Stimulated activated memory B cell treated with anti-CD40 and anti-IgM and Interleukin-4, amounts not matched to agents 10 μg/mL and 1 μg/mL and 100 μg/mL, for 72 hours (primary cell): ENCODE data around the gene NXPH1.
"Not testable (repeated sequence)": the region's sequence is repeated elsewhere in the genome, so short reads cannot be mapped to it uniquely, and the experiment has no call there.

Experiments
- ATAC-seq: fragments of 150-1000 bp; cut with Tn5 transposase; 2 replicates; pipeline ENCODE4 v1.10.0; 2021
- H3K27ac Mint-ChIP-seq: one replicate; pipeline ENCODE4 v1.8.0; 2022; ENCODE audit warnings: mild to moderate bottlenecking, mixed read lengths
- H3K27me3 Mint-ChIP-seq: one replicate; pipeline ENCODE4 v1.8.0; 2022; ENCODE audit warnings: mixed read lengths
- H3K36me3 Mint-ChIP-seq: one replicate; pipeline ENCODE4 v1.8.0; 2022; ENCODE audit warnings: mixed read lengths
- H3K4me1 Mint-ChIP-seq: one replicate; pipeline ENCODE4 v1.8.0; 2022; ENCODE audit warnings: mixed read lengths
- H3K4me3 Mint-ChIP-seq: one replicate; pipeline ENCODE4 v1.8.0; 2022; ENCODE audit warnings: mild to moderate bottlenecking, moderate library complexity, mixed read lengths
- H3K9me3 Mint-ChIP-seq: one replicate; pipeline ENCODE4 v1.8.0; 2022; ENCODE audit warnings: mixed read lengths

Gene NXPH1

DNA sequence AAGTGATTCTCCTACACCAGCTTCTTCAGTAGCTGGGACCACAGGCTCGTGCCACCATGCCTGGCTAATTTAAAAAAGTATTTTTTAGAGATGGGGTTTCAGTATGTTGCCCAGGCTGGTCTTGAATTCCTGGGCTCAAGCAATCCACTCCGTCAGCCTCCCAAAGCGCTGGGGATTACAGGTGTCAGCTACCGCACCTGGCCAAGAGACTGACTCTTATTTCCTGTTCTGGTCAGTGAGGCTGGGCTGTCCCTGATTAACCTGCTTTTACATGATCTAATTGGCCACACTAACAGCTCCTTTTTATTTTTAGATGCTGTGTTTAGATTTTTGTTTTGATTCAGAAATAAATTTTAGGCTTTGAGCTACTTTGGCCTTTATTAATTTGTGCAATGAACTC lies 203.9 kb downstream of the NXPH1 start:
- no peak overlapping the region for H3K27ac Mint-ChIP-seq
- no peaks in the 10 kb centered on the region for H3K4me1 Mint-ChIP-seq
- H3K36me3 Mint-ChIP-seq: no peaks in the 10 kb centered on the region
- H3K9me3 Mint-ChIP-seq: no peaks in the 10 kb centered on the region
- no peaks in the 10 kb centered on the region for H3K27me3 Mint-ChIP-seq
- ATAC-seq: no peak
- H3K4me3 Mint-ChIP-seq: no peak overlapping the region

DNA sequence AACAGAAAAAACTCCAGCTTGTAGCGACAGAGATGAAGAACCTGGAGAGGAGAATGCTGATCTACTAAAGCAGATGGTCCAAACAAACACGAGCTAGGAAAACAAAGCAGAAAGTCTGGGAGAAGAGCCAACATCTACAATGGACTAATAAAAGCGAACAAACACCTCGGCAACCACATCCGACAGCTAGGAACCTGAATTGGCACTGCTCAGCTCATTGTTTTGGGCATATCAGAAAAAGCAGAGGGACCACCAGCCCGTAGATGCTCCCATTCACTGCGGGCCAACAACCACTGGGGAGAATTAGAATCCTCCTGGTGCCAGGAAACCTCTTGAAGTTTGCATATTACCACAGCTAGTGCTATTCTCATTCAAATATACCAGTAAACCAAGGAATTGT lies 204.7 kb downstream of the NXPH1 start:
- no peaks in the 10 kb centered on the region for H3K27me3 Mint-ChIP-seq
- H3K27ac Mint-ChIP-seq: no peak overlapping the region

DNA sequence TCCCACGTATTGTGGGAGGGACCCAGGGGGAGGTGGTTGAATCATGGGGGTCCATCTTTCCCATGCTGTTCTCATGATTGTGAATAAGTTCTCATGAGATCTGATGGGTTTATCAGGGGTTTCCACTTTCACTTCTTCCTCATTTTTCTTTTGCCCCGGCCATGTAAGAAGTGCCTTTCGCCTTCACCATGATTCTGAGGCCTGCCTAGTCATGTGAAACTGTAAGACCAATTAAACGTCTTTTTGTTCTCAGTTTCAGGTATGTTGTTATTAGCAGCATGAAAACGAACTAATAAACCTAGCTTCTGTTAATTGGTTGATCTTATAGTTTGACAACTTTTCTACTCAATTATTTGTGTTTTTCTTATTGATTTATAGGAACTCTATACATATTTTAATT lies 206.3 kb downstream of the NXPH1 start:
- no peaks in the 10 kb centered on the region for H3K27me3 Mint-ChIP-seq
- ATAC-seq: no peak
- no peaks in the 10 kb centered on the region for H3K4me1 Mint-ChIP-seq
- no peaks in the 10 kb centered on the region for H3K9me3 Mint-ChIP-seq
- no peak overlapping the region for H3K4me3 Mint-ChIP-seq
- H3K27ac Mint-ChIP-seq: no peak overlapping the region
- no peaks in the 10 kb centered on the region for H3K36me3 Mint-ChIP-seq

More for the DNA sequence above, 204.7 kb downstream of the NXPH1 start:
- ATAC-seq: no peak
- H3K36me3 Mint-ChIP-seq: no peaks in the 10 kb centered on the region
- H3K4me3 Mint-ChIP-seq: no peak overlapping the region
- no peaks in the 10 kb centered on the region for H3K4me1 Mint-ChIP-seq
- no peaks in the 10 kb centered on the region for H3K9me3 Mint-ChIP-seq

DNA sequence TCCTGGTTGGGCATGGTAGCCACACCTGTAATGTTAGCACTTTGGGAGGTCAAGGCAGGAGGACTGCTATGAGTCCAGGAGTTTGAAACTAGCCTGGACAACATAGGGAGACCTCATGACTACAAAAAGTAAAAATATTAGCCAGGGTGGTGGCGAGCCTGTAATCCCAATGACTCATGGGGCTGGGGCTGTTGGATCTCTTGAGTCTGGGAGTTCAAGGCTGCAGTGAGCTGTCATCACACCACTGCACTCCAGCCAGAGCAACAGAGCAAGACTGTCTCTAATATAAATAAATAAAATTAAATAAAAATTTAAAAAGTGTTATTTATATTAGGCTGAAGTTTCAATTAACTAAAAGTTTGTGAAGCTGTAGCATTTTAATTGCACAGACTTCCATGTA lies 207.3 kb downstream of the NXPH1 start:
- Mint-ChIP-seq H3K27ac (no peak overlapping the region), H3K27me3 (no peaks in the 10 kb centered on the region), H3K4me3 (no peak overlapping the region), H3K9me3 (no peaks in the 10 kb centered on the region), H3K4me1 (no peaks in the 10 kb centered on the region), H3K36me3 (no peaks in the 10 kb centered on the region)
- no peak for ATAC-seq

DNA sequence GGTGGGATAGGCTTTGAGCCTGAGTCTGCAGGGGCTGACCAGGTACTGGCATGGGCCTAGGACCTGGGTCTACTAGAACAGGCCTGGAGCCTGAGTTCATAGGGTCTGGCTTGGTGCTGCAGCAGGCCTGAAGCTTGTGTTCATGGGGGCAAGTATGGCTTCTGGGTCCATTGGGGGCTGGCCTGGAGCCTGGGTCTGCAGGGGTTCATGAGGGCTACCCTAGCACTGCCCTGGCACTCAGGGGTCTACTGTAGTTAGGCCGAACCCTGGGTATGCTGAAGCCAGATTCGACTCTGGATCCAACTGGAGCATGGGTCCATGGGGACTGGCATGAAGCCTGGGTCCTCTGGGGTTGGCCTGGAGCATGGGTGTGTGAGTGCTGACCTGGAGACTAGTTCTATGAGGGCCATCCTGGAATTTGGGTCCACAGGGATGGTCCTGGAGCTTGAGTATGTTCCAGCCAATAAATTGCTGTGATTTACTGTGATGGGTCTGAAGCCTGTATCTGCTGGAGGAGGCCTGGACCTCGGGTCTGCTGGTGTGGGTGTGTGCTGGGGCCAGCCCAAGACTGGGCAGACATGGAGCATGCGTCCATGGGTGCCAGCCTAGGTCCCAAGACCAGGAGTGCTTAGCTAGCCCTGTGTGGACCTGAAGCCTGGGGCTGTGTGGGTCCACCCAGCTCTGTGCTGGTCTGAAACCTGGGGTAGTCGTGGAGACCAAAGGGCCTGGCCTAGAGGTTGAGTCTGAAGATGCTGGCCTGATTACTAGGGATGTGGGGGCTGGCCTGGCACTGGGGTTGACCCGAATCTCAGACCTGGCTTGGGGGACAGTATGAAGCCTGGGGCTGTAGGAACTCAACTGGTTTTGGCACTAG lies 235.5 kb downstream of the NXPH1 start:
- peak; percentile 20 for ATAC-seq
- no peaks in the 10 kb centered on the region for H3K36me3 Mint-ChIP-seq

DNA sequence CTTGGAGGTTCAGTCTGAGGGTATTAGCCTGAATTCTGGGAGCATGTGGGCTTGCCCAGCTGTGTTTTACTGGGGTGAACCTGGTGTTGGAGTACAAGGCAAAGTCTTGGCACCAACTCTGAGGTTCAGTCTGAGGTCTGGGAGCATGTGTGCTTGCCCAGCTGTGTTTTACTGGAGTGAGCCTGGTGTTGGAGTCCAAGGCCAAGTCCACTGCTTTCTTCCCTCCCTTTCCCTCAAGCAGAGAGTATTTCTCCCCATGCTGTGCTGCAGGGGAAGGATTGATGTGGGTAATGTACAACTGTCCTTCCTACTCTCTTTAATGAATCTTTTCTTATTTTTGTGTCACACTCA lies 236.1 kb downstream of the NXPH1 start:
- no peak for ATAC-seq
- no peaks in the 10 kb centered on the region for H3K36me3 Mint-ChIP-seq
- no peaks in the 10 kb centered on the region for H3K4me1 Mint-ChIP-seq

More for the DNA sequence above, 235.5 kb downstream of the NXPH1 start:
- no peak overlapping the region for H3K27ac Mint-ChIP-seq
- no peaks in the 10 kb centered on the region for H3K27me3 Mint-ChIP-seq
- no peak overlapping the region for H3K4me3 Mint-ChIP-seq
- peaks cover 10% of the 10 kb centered on the region for H3K9me3 Mint-ChIP-seq
- H3K4me1 Mint-ChIP-seq: no peaks in the 10 kb centered on the region

DNA sequence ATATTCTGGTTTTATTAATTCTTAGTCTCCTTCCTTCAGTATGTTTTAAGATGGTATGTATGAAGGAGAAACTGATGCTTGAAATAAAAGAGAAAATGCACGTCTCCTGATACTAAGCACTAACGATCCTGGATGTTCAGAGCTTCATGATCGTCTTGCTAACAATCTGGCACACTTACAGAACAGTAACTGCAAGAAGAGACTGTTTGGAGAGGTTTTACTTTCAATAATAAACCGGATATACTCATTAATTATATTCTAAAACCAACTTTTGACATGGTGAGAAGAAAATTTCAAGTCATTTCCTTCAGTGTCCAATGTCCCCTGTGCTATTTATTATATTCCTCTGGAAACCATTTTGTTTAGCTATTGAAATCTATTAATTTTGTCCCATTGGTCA lies 251.0 kb downstream of the NXPH1 start:
- no peaks in the 10 kb centered on the region for H3K27me3 Mint-ChIP-seq
- no peak overlapping the region for H3K27ac Mint-ChIP-seq
- no peaks in the 10 kb centered on the region for H3K36me3 Mint-ChIP-seq
- no peaks in the 10 kb centered on the region for H3K9me3 Mint-ChIP-seq
- no peaks in the 10 kb centered on the region for H3K4me1 Mint-ChIP-seq
- ATAC-seq: no peak
- H3K4me3 Mint-ChIP-seq: no peak overlapping the region

More for the DNA sequence above, 236.1 kb downstream of the NXPH1 start:
- Mint-ChIP-seq H3K27ac (no peak overlapping the region), H3K9me3 (peaks cover 14% of the 10 kb centered on the region), H3K4me3 (no peak overlapping the region), H3K27me3 (no peaks in the 10 kb centered on the region)

DNA sequence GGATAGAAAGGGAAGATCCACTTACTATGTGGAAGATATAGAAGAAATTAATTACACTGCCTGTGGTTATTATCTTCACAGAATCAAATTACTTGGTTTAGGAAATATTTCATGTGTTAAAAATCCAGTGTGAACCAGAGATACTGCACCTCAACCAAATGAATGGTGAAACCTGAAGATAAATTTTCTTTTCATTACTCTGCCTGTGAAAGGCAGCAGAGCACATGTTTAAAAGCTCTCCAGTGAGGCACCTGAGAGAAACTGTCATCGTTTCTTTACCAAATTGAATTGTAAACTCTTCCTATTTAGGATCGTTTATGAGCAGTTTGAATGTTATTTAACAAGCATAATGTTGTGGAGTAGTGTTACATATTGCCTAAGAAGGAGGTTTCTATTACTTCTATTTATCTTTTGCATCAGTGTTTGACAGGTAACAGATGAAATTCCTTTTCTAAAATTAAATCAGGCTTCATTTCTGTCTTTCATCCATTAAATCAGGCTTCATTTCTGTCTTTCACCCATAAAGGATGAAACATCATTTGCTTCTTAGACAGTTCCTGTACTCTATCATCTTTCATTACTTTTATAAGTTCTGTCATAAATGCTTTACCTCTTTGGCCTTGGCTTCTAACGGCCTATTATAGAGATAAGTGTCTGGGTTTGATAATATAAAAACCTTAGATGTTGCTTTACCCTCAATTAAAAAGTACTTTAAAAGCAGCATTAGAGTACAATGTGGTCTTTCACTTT lies 266.6 kb downstream of the NXPH1 start:
- Mint-ChIP-seq H3K4me3 (no peak overlapping the region), H3K27me3 (no peaks in the 10 kb centered on the region), H3K4me1 (no peaks in the 10 kb centered on the region), H3K27ac (no peak overlapping the region), H3K36me3 (no peaks in the 10 kb centered on the region), H3K9me3 (no peaks in the 10 kb centered on the region)
- no peak for ATAC-seq

DNA sequence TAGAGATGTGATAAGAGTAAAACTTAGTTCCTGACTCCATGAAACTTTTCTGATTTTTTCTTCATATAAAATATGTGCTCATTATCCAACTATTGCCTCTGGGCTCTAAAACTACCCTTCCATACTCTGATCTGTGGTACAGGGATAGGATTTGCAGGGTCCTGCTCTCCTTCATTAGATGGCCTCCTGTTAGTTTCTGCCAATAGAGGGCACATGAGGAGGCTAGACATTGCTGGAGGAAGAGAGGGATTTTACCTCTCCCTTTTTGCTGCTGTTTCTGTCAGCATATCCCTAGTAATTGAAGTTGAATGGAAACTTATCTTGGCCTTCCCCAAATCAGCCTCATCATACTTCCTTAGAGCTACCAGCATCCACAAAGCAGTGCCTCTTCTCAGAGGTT lies 269.4 kb downstream of the NXPH1 start:
- Mint-ChIP-seq H3K27me3 (no peaks in the 10 kb centered on the region), H3K27ac (no peak overlapping the region)

DNA sequence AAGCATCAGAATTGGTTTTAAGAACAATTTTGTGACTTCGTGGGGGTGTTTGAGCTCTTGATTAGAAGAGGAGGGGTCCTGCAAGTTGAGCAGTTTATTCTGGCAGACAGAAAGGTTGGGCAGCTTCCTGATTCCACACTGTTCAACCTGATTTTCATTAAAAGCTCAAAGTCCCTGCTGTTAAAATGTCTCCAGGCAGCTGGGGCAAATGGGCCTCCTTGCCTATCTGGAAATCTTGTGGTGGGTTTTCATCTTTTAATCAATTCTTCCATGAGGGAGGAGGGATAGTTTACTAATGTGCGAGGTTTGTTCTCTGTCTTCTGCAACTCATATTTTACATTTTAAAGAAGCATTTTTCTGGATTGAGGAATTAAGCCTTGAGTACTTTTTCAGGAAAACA lies 276.7 kb downstream of the NXPH1 start:
- no peak overlapping the region for H3K27ac Mint-ChIP-seq
- H3K4me3 Mint-ChIP-seq: no peak overlapping the region
- peaks cover 4% of the 10 kb centered on the region for H3K9me3 Mint-ChIP-seq
- no peaks in the 10 kb centered on the region for H3K4me1 Mint-ChIP-seq
- no peak for ATAC-seq
- no peaks in the 10 kb centered on the region for H3K27me3 Mint-ChIP-seq
- no peaks in the 10 kb centered on the region for H3K36me3 Mint-ChIP-seq

More for the DNA sequence above, 269.4 kb downstream of the NXPH1 start:
- no peak overlapping the region for H3K4me3 Mint-ChIP-seq
- no peaks in the 10 kb centered on the region for H3K9me3 Mint-ChIP-seq
- H3K36me3 Mint-ChIP-seq: no peaks in the 10 kb centered on the region
- no peaks in the 10 kb centered on the region for H3K4me1 Mint-ChIP-seq
- no peak for ATAC-seq

DNA sequence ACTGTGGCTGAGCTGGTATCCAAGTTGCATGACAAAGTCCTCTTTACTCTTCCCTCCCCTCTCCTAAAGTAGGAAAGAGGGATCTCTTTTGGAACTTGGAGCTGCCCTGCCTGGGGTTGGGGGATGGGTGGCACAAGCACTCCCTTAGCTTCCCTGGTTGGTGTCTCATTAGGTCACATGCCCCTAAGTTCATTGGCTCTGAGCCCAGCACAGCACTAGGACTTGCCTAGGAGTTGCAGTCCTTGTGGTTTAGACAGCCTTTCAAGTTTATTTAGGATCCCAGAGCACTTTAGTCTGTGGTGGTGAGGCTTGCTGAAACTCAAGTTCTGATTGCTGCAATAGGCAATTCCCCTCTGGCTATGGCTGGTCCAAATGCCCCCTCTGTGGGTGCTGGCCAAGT lies 281.4 kb downstream of the NXPH1 start:
- Mint-ChIP-seq H3K4me3 (no peak overlapping the region), H3K27ac (no peak overlapping the region), H3K4me1 (no peaks in the 10 kb centered on the region), H3K27me3 (no peaks in the 10 kb centered on the region), H3K9me3 (peaks cover 4% of the 10 kb centered on the region), H3K36me3 (no peaks in the 10 kb centered on the region)
- no peak for ATAC-seq

DNA sequence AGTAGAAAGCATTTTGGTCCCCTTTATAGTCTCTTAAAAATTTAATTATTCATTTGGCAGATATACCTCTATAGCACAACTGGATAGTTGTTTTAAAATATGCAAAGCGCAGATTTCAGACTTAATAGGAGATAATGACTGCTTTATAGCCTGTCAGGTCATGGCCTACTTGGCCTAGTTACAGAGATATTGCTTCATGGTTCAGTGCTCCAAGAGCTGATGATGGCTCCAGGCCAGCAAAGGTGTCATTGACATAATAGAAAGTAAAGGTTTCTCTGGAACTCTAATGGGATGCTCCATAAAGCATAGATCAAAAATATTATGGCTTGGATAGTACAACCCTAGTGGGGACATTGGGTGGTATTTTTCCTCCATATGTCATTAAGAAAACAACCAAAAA lies 285.7 kb downstream of the NXPH1 start:
- no peaks in the 10 kb centered on the region for H3K36me3 Mint-ChIP-seq
- H3K9me3 Mint-ChIP-seq: no peaks in the 10 kb centered on the region
- no peaks in the 10 kb centered on the region for H3K27me3 Mint-ChIP-seq
- no peaks in the 10 kb centered on the region for H3K4me1 Mint-ChIP-seq
- no peak overlapping the region for H3K27ac Mint-ChIP-seq
- H3K4me3 Mint-ChIP-seq: no peak overlapping the region
- no peak for ATAC-seq

DNA sequence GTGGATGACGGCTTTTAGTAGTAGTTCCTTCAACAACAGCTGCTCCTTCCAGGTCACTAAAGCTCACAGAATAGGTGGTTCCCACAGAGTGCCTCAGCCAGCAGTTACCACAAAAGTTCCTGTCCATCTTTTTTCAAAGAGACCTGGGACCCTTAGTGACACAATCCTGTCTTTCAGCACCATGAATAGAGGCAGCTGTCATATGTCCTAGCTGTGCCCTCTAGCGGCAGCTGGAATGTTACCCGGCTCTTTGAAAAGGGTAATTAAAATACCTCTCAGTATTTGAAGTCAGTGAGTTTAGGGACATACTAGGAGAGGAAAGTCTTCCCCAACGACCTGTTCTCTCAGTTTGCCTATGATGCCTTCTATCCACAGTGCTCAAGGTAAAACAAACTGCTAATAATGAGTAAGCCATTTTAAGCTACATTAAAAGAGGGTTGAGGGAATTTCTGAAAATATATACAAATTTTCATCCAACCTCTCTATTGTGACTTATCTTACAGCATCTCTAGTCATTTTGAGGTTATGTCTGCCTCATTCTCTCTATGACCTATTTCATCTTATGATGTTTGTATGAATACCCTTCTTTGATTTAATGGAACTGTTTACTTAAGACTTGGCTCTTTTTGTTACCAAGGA lies 290.8 kb downstream of the NXPH1 start:
- Mint-ChIP-seq H3K4me1 (no peaks in the 10 kb centered on the region), H3K4me3 (no peak overlapping the region), H3K27me3 (no peaks in the 10 kb centered on the region), H3K27ac (no peak overlapping the region), H3K9me3 (no peaks in the 10 kb centered on the region), H3K36me3 (no peaks in the 10 kb centered on the region)
- ATAC-seq: no peak

DNA sequence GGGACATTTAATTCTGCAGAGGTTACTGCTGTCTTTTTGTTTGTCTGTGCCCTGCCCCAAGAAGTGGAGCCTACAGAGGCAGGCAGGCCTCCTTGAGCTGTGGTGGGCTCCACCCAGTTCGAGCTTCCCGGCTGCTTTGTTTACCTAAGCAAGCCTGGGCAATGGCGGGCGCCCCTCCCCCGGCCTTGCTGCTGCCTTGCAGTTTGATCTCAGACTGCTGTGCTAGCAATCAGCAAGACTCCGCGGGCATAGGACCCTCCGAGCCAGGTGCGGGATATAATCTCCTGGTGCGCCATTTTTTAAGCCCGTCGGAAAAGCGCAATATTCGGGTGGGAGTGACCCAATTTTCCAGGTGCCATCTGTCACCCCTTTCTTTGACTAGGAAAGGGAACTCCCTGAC lies 298.3 kb downstream of the NXPH1 start:
- not testable (repeated sequence) for H3K36me3 Mint-ChIP-seq, ATAC-seq

DNA sequence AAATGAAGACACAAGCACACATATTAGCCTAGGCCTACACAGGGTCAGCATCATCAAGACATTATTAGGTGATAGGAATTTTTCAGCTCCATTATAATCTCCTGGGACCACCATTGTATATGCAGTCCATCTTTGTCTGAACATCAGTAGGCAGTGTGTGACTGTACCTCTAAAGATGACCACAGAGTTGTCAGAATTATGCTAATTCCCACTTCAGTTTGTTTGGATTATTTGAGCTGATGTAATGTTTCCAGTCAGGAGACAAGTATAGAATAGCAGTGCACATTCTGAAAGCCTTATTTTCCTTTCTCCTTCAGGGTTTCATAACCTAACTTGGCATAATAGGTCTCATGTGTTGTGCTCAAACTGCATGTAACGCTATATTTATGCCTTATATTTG lies 306.4 kb downstream of the NXPH1 start:
- Mint-ChIP-seq H3K4me3 (no peak overlapping the region), H3K36me3 (no peaks in the 10 kb centered on the region), H3K4me1 (no peaks in the 10 kb centered on the region), H3K9me3 (peaks cover 11% of the 10 kb centered on the region), H3K27me3 (no peaks in the 10 kb centered on the region), H3K27ac (no peak overlapping the region)
- no peak for ATAC-seq

More for the DNA sequence above, 298.3 kb downstream of the NXPH1 start:
- not testable (repeated sequence) for H3K27ac Mint-ChIP-seq, H3K4me1 Mint-ChIP-seq, H3K27me3 Mint-ChIP-seq, H3K4me3 Mint-ChIP-seq
- H3K9me3 Mint-ChIP-seq: peaks cover 12% of the 10 kb centered on the region
